ENCODE data around the gene C3orf33.

DNA sequence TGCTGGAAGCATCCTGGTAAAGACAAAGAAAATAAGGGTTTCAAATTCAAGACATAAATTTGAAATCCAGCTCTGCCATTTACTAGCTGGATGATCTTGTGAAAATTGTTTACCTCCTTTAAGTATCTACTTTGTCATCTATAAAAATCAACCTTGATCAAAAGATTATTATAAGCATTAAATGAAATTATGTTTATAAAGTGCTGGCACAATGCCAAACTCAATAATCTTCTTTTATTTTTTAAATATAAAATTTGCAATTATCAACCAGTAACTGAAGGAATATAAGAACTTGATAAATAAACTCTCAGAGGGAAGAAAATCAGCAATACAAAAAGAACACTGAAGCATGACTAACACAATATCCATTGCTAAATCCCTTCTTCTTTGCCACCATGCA is 25.8 kb downstream of the C3orf33 start:
- TF ChIP-seq, protein P1, sequence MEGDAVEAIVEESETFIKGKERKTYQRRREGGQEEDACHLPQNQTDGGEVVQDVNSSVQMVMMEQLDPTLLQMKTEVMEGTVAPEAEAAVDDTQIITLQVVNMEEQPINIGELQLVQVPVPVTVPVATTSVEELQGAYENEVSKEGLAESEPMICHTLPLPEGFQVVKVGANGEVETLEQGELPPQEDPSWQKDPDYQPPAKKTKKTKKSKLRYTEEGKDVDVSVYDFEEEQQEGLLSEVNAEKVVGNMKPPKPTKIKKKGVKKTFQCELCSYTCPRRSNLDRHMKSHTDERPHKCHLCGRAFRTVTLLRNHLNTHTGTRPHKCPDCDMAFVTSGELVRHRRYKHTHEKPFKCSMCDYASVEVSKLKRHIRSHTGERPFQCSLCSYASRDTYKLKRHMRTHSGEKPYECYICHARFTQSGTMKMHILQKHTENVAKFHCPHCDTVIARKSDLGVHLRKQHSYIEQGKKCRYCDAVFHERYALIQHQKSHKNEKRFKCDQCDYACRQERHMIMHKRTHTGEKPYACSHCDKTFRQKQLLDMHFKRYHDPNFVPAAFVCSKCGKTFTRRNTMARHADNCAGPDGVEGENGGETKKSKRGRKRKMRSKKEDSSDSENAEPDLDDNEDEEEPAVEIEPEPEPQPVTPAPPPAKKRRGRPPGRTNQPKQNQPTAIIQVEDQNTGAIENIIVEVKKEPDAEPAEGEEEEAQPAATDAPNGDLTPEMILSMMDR (IDR thresholded peaks at IDR 0.05; ENCODE audit: insufficient read depth, low read length) = no peak
- TF ChIP-seq, protein P2, sequence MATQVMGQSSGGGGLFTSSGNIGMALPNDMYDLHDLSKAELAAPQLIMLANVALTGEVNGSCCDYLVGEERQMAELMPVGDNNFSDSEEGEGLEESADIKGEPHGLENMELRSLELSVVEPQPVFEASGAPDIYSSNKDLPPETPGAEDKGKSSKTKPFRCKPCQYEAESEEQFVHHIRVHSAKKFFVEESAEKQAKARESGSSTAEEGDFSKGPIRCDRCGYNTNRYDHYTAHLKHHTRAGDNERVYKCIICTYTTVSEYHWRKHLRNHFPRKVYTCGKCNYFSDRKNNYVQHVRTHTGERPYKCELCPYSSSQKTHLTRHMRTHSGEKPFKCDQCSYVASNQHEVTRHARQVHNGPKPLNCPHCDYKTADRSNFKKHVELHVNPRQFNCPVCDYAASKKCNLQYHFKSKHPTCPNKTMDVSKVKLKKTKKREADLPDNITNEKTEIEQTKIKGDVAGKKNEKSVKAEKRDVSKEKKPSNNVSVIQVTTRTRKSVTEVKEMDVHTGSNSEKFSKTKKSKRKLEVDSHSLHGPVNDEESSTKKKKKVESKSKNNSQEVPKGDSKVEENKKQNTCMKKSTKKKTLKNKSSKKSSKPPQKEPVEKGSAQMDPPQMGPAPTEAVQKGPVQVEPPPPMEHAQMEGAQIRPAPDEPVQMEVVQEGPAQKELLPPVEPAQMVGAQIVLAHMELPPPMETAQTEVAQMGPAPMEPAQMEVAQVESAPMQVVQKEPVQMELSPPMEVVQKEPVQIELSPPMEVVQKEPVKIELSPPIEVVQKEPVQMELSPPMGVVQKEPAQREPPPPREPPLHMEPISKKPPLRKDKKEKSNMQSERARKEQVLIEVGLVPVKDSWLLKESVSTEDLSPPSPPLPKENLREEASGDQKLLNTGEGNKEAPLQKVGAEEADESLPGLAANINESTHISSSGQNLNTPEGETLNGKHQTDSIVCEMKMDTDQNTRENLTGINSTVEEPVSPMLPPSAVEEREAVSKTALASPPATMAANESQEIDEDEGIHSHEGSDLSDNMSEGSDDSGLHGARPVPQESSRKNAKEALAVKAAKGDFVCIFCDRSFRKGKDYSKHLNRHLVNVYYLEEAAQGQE (IDR thresholded peaks at IDR 0.05; ENCODE audit: insufficient replicate concordance, low read depth) = no peak
- TF ChIP-seq SPI1 (IDR thresholded peaks at IDR 0.05; ENCODE audit: borderline replicate concordance, low read depth) (no peak), POLR2AphosphoS5 (IDR thresholded peaks at IDR 0.05; ENCODE audit: low read depth) (no peak)

All from HL-60 (cell line).